Uterus (tissue), 4 donors: ENCODE measurements around the gene STK32C. TPM values are rescaled to one million over a fixed set of nuclear protein-coding genes. Genes with fewer than 3 reads are reported as not detected.

Experiments used
- DNase-seq, 2 donors: peaks; one replicate each; pipeline ENCODE4 v3.0.0-alpha.2; 2019 to 2020
- H3K27ac ChIP-seq, 2 donors: fragments of 200-600 bp; sonication (generic); 1 replicate in 1 of 2; 2 replicates in 1 of 2; pipeline ENCODE4 v1.5.1; 2016 to 2018
- H3K27me3 ChIP-seq, 2 donors: fragments of 200-600 bp; sonication (generic); one replicate each; pipeline ENCODE4 v1.5.1; 2018 to 2019; ENCODE audit warnings: control low read depth in 1 of 2
- H3K36me3 ChIP-seq, 2 donors: fragments of 200-600 bp; sonication (generic); one replicate each; pipeline ENCODE4 v1.5.1; 2019; ENCODE audit warnings: control low read depth in 1 of 2
- H3K4me1 ChIP-seq, 2 donors: fragments of 200-600 bp; sonication (generic); one replicate each; pipeline ENCODE4 v1.5.1; 2018 to 2019; ENCODE audit warnings: control low read depth in 1 of 2
- H3K4me3 ChIP-seq, 2 donors: fragments of 200-600 bp; sonication (generic); 1 replicate in 1 of 2; 2 replicates in 1 of 2; pipeline ENCODE4 v1.5.1; 2018 to 2019; ENCODE audit warnings: mild to moderate bottlenecking in 1 of 2
- H3K9me3 ChIP-seq, 2 donors: fragments of 200-600 bp; sonication (generic); one replicate each; pipeline ENCODE4 v1.5.1; 2019; ENCODE audit warnings: control low read depth in 1 of 2
- POLR2A ChIP-seq, 2 donors: fragments of 450-650 bp; IDR thresholded peaks; one replicate each; pipeline ENCODE4 v1.6.1; 2016; ENCODE audit warnings: antibody characterized with exemption in 2 of 2, mild to moderate bottlenecking in 1 of 2, moderate library complexity in 1 of 2
- intact Hi-C: fragments of 100-400 bp; cut with DNase I; formaldehyde crosslinking; loops from one replicate; pipeline ENCODE4 v1.15.1; 2023; ENCODE audit warnings: low total_unique reads
- total RNA-seq, 4 donors: library from RNA; depleted of rRNA in 3 of 4; stranded (reverse); fragments of >200 nt in 3 of 4; gene quantifications; one replicate each; pipeline versions ENCODE4 v1.1.0 to v1.2.4, GENCODE V29; 2014 to 2023
- TF ChIP-seq, protein P1 (sequence below), 4 experiments: fragments of 200-600 bp in 2 of 4; fragments of 450-650 bp in 2 of 4; sonication (generic) in 2 of 4; IDR thresholded peaks; one replicate each; pipeline ENCODE4 v1.5.1; 2016 to 2019; ENCODE audit warnings: antibody characterized with exemption in 4 of 4, mild to moderate bottlenecking in 2 of 4, moderate library complexity in 1 of 4
- donor health status: DM: yes; HTN: yes; CAD: no.

Gene STK32C
- 10 to 100 TPM in 1 of 4 donors, 1 to 10 TPM in 2, under 1 TPM in 1; 0.51 to 17.2 (median 3.2) TPM for total RNA-seq

GRCh38 chr10:132307823-132308586, at the start of gene STK32C:
STK32C (minus strand) TSS chr10:132307950; CDS start chr10:132307833, 117 bp downstream.
- H3K36me3 ChIP-seq = no peaks in the 10 kb centered on the region
- no peaks in the 10 kb centered on the region for H3K9me3 ChIP-seq
- DNase-seq = peak; percentile 88 to 90
- intact Hi-C loops = no loop called here
- H3K27ac ChIP-seq = peak within 1 kb of the TSS; percentile 49 to 78
- peak within 1 kb of the TSS; percentile 64 to 92 for H3K4me3 ChIP-seq
- no peaks in the 10 kb centered on the region for H3K27me3 ChIP-seq
- peaks cover 0 to 5% of the 10 kb centered on the region in 2 donors for H3K4me1 ChIP-seq
- TF ChIP-seq, protein P1, sequence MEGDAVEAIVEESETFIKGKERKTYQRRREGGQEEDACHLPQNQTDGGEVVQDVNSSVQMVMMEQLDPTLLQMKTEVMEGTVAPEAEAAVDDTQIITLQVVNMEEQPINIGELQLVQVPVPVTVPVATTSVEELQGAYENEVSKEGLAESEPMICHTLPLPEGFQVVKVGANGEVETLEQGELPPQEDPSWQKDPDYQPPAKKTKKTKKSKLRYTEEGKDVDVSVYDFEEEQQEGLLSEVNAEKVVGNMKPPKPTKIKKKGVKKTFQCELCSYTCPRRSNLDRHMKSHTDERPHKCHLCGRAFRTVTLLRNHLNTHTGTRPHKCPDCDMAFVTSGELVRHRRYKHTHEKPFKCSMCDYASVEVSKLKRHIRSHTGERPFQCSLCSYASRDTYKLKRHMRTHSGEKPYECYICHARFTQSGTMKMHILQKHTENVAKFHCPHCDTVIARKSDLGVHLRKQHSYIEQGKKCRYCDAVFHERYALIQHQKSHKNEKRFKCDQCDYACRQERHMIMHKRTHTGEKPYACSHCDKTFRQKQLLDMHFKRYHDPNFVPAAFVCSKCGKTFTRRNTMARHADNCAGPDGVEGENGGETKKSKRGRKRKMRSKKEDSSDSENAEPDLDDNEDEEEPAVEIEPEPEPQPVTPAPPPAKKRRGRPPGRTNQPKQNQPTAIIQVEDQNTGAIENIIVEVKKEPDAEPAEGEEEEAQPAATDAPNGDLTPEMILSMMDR (IDR thresholded peaks at IDR 0.05) = no peak
- peak; percentile 34 to 49 for TF ChIP-seq POLR2A (IDR thresholded peaks at IDR 0.05)

- TF ChIP-seq POLR2A (IDR thresholded peaks at IDR 0.05) = no peak
- TF ChIP-seq, protein P1 (IDR thresholded peaks at IDR 0.05) = no peak
- Histone ChIP-seq H3K9me3 (no peaks in the 10 kb centered on the region), H3K27ac (no peak overlapping the region), H3K4me3 (no peak overlapping the region), H3K27me3 (no peaks in the 10 kb centered on the region), H3K36me3 (no peaks in the 10 kb centered on the region), H3K4me1 (no peaks in the 10 kb centered on the region)
- intact Hi-C loops = no loop called here
- no peak for DNase-seq
Observed at GRCh38 chr10:132356621-132357195, 49.0 kb upstream of the STK32C start.

DNA sequence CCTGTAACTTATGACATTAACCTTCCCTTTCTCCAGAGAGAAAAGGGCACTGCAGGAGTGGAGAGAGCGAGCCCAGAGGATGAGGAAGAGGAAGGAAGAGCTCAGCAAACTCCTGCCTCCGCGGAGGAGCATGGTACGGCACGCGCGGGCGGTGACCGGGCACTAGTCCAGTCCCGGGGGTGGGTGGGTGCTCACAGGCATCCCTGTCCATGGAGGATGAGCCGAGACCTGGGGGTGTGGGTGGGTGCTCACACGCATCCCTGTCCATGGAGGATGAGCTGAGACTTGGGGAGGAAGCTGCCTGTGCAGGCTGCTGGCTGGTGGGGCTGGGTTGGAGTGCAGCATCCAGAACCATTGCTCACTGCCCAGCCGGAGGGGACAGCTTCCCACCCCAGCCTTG, 48.0 kb upstream of the STK32C start:
- intact Hi-C loops = no loop called here
- Histone ChIP-seq H3K4me1 (no peaks in the 10 kb centered on the region), H3K36me3 (no peaks in the 10 kb centered on the region), H3K4me3 (no peak overlapping the region), H3K27ac (no peak overlapping the region), H3K27me3 (no peaks in the 10 kb centered on the region), H3K9me3 (no peaks in the 10 kb centered on the region)
- TF ChIP-seq, protein P1 (IDR thresholded peaks at IDR 0.05) = no peak
- TF ChIP-seq POLR2A (IDR thresholded peaks at IDR 0.05) = no peak
- no peak for DNase-seq

GRCh38 chr10:132355297-132355696, 47.5 kb upstream of the STK32C start:
- no peaks in the 10 kb centered on the region for H3K4me1 ChIP-seq
- no peak for TF ChIP-seq POLR2A (IDR thresholded peaks at IDR 0.05)
- TF ChIP-seq, protein P1 (IDR thresholded peaks at IDR 0.05) = no peak
- H3K4me3 ChIP-seq = no peak overlapping the region
- H3K36me3 ChIP-seq = no peaks in the 10 kb centered on the region
- no peak for DNase-seq
- H3K27me3 ChIP-seq = no peaks in the 10 kb centered on the region
- H3K27ac ChIP-seq = no peak overlapping the region
- no peaks in the 10 kb centered on the region for H3K9me3 ChIP-seq
- intact Hi-C loops = no loop called here
